ENCODE data around the gene PCGF6.
"Not testable (repeated sequence)": the region's sequence is repeated elsewhere in the genome, so short reads cannot be mapped to it uniquely, and the experiment has no call there.

The PCGF6 gene, protein sequence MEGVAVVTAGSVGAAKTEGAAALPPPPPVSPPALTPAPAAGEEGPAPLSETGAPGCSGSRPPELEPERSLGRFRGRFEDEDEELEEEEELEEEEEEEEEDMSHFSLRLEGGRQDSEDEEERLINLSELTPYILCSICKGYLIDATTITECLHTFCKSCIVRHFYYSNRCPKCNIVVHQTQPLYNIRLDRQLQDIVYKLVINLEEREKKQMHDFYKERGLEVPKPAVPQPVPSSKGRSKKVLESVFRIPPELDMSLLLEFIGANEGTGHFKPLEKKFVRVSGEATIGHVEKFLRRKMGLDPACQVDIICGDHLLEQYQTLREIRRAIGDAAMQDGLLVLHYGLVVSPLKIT

DNA sequence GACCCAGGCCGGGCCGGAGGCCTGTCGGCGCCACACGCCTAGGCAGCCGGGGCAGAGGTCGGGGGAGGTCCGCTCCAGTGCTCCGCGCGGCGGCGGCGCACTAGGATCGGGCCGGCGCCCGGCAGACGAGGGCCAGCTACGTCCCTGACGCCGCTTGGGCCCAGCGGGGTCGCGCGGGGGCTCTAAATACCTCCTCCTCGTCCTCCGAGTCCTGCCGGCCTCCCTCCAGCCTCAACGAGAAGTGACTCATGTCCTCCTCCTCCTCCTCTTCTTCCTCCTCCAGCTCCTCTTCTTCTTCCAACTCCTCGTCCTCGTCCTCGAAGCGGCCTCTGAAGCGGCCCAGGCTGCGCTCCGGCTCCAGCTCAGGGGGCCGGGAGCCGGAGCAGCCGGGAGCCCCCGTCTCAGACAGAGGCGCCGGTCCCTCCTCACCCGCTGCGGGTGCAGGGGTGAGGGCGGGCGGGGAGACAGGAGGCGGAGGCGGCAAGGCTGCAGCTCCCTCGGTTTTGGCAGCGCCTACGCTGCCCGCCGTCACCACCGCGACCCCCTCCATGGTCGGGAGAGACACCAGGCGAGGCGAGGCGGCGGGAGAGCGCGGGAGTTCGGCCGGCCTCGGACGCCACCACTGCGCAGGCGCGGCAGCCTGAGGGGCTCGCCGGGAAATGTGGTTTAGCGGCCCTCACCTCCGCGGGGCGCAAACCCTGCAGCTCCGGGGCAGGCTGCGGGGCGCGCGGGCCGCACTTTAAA is at the start of gene PCGF6:
TSS of gene PCGF6 (minus strand) at position 624 of the 744 bp plus-strand sequence. CDS start at position 550, 74 bp downstream.
- FAIRE-seq (peak; percentile 88), DNase-seq (ENCODE audit: insufficient read length, low spot score) (peak; percentile 94)

DNA sequence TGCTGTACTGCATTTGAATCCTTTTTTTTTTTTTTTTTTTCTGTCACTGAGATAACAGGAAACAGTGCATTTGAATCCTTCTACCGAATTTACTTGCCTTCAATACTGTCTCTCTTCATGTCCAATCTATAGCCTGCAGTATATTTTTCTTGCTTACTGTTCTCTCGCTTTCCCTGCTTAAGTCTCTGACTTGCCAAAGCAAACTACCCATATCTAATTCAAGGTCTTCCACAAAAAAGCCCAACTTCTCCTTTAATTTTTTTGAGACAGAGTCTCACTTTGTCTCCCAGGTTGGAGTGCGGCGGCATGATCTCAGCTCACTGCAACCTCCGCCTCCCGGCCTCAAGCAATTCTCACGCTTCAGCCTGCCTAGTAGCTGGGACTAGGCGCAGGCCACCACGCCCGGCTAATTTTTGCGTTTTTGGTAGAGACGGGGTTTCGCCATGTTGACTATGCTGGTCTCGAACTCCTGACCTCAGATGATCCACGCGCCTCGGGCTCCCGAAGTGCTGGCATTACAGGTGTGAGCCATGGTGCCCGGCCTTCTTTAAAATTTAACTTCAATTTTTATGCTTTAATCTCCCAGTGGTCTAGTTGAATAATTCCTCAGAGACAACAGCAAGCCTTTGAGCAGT is 46.4 kb upstream of the PCGF6 start:
- no peak for DNase-seq (ENCODE audit: insufficient read length, low spot score)
- no peak for FAIRE-seq

DNA sequence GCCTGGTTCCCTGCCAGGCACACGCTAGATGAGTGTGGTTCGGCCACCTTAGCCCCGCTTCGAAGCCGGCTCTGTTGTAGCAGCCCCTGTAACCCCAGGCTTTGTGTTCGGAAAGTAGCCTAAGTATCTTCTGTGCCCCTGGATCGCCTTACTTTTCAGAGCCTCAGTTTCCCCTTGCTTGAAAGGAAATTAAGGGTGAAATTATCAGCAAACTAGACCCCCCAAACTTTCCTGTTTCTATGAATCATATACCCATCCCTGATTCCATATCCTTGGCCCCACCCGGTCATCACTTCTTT is 45.8 kb upstream of the PCGF6 start:
- DNase-seq (ENCODE audit: insufficient read length, low spot score) (no peak), FAIRE-seq (no peak)

DNA sequence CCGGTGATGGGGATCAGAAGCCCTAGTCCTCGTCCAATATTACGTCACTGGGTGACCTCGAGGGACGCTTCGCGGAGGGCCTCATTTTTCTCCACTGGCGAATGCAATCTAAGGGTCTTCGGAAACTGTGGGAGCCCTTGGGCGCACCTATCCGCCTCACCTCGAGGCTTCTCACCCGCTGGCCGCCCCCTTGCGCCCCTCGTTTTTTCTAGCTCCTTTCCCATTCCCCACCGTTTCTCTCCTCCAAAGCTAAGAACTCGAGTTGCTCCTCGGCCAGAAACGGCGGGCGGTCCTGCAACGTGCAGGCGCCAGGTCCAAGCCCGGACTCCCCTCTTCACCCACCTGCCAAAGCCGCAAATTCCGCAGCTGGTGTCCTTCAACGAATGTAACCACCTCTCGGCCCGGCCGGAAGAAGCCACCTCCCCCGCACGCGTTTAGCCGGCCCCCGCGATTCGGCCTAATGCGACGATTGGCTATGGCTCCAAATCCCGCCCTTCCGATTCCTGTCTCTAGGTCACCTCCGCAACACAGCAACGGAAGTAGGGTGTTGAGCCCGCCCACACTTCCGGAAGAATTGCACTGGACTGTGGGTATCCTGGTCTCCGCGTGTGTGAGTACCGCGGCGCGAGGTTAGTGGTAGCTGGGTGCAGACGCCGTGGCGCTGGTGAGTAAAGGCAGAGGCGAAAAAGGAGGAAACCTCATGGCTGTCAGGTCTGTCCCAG is 45.3 kb upstream of the PCGF6 start, which contains the start of the genes ATP5MK and PDCD11:
TSS of gene ATP5MK (minus strand) at position 409 of the 722 bp plus-strand sequence. CDS start 4,018 bp downstream, outside the sequence.
TSS of gene PDCD11 (plus strand) at position 560 of the 722 bp plus-strand sequence. CDS start 1,801 bp downstream, outside the sequence.
- FAIRE-seq: peak; percentile 94
- peak; percentile 99 for DNase-seq (ENCODE audit: insufficient read length, low spot score)

DNA sequence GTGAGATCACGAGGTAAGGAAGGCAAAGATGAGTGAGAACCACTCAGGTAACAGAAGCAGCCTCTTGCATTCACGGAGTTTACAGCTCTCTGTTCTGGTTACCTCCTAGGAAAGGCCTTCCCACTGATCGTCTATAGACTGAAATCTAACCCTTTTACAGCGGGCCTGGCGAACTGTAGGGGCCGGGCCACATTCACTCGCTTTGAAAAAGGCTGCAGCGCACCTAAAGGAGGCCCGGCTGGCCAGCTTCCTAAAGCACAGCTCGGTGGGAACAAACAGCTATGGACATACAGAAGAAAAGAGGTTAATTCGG is 44.8 kb upstream of the PCGF6 start:
- FAIRE-seq: no peak
- peak; percentile 15 for DNase-seq (ENCODE audit: insufficient read length, low spot score)

DNA sequence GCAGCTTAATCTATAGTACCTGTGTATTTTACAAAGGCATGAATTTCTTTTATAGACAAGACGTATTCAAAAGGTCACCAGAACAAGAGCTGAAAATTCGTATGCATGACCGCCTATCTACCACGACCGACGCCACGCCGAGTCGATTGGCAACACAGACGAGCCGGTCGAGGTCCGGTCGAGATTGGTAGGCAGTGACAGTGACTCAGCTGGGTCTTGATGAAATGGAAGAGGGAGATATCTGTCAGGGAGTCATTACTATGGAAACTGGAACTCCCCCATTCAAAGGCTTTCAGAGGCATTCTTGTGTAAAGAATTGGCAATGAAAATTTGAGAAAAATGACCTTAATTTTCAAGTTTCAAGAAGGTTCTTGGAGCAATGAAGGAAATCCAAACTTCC is 43.2 kb upstream of the PCGF6 start:
- DNase-seq (ENCODE audit: insufficient read length, low spot score): no peak
- no peak for FAIRE-seq

DNA sequence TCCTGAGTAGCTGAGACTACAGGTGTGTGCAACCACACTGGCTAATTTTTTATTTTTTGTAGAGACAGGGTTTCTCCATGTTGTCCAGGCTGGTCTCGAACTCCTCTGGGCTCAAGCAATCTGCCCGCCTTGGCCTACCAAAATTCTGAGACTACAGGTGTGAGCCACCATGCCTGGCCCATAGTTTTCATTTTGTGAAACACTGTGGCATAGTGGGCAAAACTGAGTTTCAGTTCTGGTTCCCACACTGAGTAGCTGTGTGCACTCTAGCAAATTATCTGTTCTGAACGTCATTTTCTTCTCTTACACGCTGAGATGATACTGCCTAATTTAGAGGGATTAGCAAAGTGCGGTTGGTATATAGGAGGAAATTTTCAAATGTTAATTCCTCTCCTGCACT is 31.8 kb upstream of the PCGF6 start:
- FAIRE-seq (no peak), DNase-seq (ENCODE audit: insufficient read length, low spot score) (no peak)

DNA sequence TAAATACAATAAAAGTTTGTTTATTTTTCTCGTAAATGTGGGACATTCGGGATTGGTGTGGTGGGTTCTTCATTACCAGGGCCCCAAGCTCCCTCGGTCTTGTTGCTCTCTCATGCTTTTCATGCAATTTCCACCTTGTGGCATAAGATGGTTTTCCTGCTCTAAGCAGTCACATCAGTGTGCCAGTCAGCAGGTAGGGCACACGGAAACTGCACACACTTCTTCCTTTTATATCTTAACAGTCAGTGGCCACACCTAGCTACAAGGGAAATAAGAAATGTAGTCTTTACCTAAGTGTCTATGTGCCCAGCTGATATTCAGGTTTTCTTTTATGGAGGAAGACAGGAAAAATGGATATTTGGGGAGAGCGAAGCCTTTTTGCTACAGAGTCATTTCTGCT is 23.3 kb upstream of the PCGF6 start:
- FAIRE-seq (no peak), DNase-seq (ENCODE audit: insufficient read length, low spot score) (no peak)

DNA sequence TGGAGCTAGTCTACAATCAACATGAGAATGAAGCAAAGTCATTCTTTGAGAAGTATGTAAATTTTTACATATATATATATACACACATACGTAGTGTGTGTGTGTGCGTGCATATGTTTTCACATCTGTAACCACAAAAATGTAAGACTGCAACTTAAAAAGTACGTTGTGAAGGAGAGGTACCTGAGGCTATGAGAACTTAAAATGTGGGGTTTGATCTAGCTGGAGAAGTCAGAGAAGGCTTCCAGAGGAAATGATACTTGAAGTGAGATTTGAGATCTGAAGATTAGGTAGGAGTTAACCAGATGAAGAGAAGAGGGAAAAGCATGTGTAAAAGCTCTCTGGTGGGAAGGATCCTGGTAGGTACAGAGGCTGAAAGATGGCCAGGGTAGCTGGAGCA is 22.6 kb upstream of the PCGF6 start:
- DNase-seq (ENCODE audit: insufficient read length, low spot score) (no peak), FAIRE-seq (no peak)

DNA sequence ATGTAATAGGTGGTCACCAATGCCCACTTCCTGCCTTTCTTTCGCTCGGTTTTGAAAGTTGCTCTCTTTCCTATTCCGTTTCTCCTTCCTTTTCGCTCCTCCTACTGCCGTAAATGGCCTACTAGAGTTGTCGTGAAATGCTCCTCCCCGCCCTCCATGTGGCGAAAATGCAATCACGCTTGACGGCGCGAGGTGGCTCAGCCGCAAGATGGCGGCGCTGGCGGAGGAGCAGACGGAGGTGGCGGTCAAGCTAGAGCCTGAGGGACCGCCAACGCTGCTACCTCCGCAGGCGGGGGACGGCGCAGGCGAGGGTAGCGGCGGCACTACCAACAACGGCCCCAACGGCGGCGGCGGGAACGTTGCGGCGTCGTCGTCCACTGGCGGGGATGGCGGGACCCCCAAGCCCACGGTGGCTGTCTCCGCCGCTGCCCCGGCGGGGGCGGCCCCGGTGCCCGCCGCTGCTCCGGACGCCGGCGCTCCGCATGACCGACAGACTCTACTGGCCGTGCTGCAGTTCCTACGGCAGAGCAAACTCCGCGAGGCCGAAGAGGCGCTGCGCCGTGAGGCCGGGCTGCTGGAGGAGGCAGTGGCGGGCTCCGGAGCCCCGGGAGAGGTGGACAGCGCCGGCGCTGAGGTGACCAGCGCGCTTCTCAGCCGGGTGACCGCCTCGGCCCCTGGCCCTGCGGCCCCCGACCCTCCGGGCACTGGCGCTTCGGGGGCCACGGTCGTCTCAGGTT is 17.0 kb upstream of the PCGF6 start, which contains the start of gene TAF5:
TSS of gene TAF5 (plus strand) at position 195 of the 737 bp plus-strand sequence. CDS start at position 209, 14 bp downstream.
- FAIRE-seq: peak; percentile 97

DNA sequence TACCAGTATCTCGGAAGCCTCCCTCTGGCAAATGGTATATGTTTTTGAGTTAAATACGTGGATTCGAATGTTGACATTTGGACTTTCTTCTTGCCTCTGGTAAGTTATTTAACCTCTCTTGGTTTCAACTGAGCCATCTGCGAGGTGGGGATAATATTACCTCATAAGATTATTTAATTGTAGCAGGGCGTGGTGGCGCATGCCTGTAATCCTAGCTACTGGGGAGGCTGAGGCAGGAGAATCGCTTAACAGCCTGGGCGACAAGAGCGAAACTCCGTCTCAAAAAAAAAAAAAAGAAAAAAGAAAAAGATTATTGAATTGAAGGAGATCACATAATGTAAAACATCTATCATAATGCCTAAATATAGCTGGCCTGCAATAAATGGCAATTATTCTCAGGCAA is 16.4 kb upstream of the PCGF6 start:
- FAIRE-seq (no peak), DNase-seq (ENCODE audit: insufficient read length, low spot score) (no peak)

More for the DNA sequence above, 17.0 kb upstream of the PCGF6 start, which contains the start of gene TAF5:
- DNase-seq (ENCODE audit: insufficient read length, low spot score): peak; percentile 90

DNA sequence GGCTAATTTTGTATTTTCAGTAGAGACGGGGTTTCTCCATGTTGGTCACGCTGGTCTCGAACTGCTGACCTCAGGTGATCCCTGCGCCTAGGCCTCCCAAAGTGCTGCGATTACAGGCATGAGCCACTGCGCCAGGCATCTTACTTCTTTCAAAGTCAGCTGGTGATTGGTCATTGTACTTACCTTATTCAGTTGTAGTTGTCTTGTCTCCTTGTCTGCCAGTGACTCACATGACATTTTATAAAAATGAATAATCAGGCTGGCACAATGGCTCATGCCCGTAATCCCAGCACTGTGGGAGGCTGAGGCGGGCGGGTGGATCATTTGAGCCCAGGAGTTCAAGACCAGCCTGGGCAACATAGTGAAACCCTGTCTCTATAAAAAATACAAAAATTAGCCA is 9.9 kb upstream of the PCGF6 start:
- DNase-seq (ENCODE audit: insufficient read length, low spot score); FAIRE-seq: not testable (repeated sequence)

DNA sequence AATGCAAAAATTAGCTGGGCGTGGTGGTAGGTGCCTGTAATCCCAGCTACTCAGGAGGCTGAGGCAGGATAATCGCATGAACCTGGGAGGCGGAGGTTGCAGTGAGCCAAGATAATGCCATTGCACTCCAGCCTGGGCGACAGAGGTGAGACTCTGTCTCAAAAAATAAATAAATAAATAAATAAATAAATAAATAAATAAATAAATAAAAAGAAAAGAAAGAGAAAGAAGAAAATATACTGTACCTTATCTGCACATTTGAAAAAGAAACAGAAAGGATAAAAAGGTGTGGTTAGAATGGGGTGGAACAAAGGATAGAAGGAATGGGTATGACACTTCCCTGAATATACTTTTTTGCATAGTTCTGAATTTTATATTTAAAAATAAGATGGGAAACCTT is 8.6 kb upstream of the PCGF6 start:
- DNase-seq (ENCODE audit: insufficient read length, low spot score); FAIRE-seq: not testable (repeated sequence)

DNA sequence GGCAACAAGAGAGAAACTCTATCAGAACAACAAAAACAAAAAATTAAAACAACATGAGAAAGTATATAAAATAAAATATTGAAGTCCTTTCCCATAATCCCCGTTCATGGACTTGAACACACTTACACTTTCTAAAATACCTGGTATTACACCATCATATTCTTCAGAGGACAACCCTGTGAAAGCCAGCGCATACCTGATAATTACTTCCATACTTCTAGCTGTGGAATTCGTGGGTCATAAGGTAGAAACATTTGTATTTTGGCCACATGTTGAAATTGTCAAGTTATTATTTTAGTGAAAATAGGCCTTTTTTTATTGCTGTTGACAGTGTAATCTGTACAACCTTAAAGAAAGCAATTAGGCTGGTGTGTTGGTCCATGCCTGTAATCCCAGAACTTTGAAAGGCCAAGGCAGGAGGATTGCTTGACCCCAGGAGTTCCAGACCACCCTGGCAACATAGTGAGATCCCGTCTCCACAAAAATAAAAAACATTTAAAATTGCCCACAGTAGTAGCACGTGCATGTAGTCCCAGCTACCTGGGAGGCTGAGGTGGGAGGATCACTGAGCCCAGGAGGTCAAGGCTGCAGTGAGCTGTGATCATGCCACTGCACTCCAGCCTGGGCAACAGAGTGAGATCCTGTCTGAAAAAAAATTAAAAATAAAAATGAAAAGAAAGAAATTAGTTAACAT is 5.1 kb upstream of the PCGF6 start:
- FAIRE-seq: no peak
- DNase-seq (ENCODE audit: insufficient read length, low spot score): no peak

DNA sequence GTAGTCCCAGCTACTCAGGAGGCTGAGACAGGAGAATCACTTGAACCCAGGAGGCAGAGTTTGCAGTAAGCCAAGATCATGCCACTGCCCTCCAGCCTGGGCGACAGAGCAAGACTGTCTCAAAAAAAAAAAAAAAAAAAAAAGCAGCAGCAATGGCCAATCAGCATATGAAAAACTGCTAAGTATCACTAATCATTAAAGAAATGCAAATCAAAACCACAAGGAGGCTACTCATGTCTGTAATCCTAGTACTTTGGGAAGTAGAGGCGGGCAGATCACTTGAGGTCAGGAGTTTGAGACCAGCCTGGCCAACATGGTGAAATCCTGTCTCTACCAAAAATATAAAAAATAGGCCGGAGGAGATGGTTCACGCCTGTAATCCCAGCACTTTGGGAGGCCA is 3.6 kb upstream of the PCGF6 start:
- not testable (repeated sequence) for DNase-seq (ENCODE audit: insufficient read length, low spot score); FAIRE-seq

DNA sequence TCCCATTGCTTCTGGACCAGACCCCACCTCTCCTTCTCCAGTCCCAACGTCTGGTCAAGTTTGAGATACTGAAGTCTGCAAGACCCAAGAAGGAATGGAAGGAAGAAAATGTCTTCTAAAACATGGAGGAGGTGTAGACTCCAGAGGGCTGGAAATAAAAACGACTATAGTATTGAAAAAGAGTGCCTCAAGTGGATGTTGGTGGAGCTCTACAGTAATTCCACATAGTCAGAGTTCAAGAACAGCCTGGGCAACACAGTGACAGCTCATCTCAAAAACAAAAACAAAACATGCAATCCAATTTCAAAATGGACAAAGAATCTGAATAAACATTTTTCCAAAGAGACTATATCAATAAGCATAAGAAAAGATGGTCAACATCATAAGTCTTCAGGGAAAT is 2.3 kb upstream of the PCGF6 start:
- no peak for DNase-seq (ENCODE audit: insufficient read length, low spot score)
- FAIRE-seq: no peak

DNA sequence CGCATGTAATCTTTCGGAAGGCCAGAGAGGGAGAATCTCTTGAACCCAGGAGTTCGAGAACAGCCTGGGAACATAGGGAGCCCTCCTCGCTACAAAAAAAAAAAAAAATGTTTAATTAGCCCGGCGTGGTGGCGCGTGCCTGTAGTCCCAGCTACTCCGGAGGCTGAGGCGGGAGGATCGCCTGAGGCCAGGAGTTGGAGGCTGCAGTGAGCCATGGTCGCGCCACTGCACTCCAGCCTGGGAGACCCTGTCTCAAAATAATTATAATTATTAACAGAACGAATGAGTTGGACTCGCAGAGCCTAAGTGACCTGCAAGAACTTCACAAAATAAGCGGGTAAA is 794 bp downstream of the PCGF6 start:
- FAIRE-seq: no peak

DNA sequence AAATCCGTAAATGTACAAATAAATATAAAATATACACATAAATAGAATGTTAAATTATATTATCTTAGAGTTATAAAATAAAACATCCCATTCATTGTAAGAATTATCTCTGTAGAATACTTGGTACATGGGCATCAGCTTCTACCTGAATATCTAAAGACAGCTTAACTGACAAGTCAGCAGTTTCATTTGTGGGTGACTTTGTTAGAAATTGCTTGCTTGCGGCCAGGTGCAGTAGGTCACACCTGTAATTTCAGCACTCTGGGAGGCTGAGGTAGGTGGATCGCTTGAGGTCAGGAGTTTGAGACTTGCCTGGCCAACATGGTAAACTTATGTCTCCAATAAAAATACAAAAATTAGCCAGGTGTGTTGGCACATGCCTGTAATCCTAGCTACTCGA is 14.6 kb downstream of the PCGF6 start:
- DNase-seq (ENCODE audit: insufficient read length, low spot score) (no peak), FAIRE-seq (no peak)

More for the DNA sequence above, 794 bp downstream of the PCGF6 start:
- no peak for DNase-seq (ENCODE audit: insufficient read length, low spot score)

DNA sequence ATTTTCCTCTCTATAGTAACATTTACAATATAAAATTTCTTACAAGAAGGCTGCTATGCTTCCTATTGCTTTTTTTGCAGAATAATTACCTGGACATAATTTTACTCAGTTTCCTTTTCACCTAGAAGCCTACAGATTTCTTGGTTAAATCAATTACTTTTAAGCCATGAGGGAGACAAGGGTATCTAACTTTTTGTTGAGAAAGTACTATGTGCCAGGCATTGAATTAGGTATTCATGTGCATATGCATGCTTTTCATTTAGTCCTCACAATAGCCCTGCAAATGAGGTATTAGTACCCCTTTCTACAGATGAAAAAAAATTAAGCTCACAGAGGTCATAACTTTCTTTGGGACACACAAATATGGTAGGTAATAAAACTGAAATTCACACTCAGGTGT is 16.4 kb downstream of the PCGF6 start:
- no peak for FAIRE-seq
- no peak for DNase-seq (ENCODE audit: insufficient read length, low spot score)
